Measurements from ENCODE around the gene CX3CL1.

GRCh38 chr16:57388359-57389086, 16.2 kb downstream of the CX3CL1 start:
- TF ChIP-seq CTCF (conservative IDR thresholded peaks at IDR 0.05), result no peak
- TF ChIP-seq EZH2 (IDR thresholded peaks at IDR 0.05; ENCODE audit: low read depth), result no peak

Measured in PC-9 (cell line).